Stimulated activated CD4-positive, alpha-beta T cell treated with anti-CD3 and anti-CD28 coated beads, Interleukin-2, amount 100 ng/mL, for 24 hours (primary cell): Measurements from ENCODE around the gene ADRB2.

Source experiments
- DNase-seq, 2 donors: peaks; one replicate each; pipeline ENCODE4 v3.0.0-alpha.2; 2020

The ADRB2 gene

DNA sequence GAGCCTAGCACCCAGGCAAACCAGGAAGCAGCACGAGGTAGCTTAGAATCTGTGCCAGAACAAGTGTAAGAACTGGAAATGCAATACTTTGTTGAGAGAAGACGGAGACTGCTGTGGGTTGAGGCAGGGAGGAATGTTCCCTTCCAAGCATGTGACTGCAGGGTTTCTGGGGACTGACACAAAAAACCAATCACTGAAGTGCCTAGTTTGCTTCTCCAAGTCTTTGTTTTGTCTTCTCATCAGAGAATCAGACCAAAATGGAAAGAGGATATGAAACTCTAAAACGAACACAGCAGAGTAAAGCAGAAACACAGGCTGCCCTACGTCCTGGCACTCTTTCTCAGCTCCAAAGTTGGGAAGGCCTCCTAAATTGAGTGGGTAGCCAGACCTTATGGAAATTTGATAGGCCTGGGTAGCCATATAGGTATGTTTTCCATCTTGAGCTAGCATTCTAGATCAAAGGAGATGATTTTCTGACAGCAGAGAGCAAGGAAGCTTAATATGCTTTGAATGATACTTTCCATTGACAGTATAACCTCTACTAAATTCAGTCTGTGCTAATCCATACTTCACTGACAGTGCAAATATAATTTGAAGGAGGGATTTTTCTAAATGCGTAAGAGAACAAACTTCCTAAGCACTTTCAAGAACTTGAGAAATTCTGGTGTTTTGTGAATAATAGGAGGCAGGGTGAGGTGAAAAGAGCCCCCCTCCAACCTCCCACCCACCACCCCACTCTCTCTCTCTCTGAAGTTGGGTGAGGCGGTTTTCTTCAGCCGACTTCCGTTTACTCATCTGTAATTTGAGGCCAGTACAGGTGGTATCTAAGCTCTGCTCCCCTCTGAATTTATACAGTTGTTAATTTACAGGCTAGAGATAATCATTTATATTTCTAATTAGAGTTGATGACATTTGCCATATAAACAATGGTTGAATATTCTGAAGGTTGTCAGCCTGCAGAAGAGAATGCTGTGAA lies 5.5 kb downstream of the ADRB2 start:
- no peak for DNase-seq

- no peak for DNase-seq
These were observed 6.7 kb downstream of the ADRB2 start for GRCh38 chr5:148833122-148833521.

DNA sequence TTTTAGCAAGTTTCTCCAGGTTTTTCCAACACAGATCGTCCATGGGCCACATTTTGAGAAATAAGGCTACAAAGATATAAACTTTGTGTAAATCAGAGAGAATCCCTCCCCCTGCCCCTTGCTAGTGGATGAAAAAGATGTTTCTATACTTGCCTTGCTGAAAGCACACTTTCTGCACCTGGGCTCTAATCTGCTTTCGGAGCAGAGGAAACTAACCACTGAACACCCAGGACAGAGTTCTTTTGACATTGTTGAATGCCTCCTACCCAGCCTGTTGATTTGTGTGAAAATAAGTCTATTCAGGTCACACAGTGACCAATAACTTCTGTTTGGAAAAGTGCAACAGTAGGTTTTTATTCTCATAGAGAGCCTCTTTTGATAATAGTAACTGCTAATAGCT lies 7.5 kb downstream of the ADRB2 start:
- no peak for DNase-seq

- no peak for DNase-seq
These were observed 8.3 kb downstream of the ADRB2 start for GRCh38 chr5:148834689-148835088.

GRCh38 chr5:148836272-148837250 lies 10.2 kb downstream of the ADRB2 start:
- DNase-seq, result no peak

- DNase-seq, result no peak
These were observed 11.0 kb downstream of the ADRB2 start for GRCh38 chr5:148837383-148837782.

DNA sequence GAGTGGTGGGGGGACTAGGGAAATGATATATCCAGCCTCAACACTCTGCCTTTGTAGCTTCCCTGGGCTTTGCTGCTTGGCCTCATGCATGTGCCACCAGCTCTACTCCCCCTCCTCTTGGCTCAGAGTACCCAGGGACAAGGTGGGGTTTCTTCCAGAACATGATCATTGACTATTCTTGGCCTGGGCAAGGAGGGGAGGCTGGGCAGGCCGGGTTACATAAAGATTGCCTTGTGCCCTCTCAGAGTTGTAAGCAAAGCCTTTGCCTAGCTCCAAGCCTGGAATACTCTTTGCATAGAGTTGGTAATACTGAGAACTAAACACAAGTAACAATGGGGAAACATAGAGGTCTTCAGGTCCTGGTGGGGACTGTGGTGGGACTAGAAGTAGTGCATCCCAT lies 11.9 kb downstream of the ADRB2 start:
- no peak for DNase-seq

- no peak for DNase-seq
These were observed 13.5 kb downstream of the ADRB2 start for GRCh38 chr5:148839960-148840359.

- no peak for DNase-seq
These were observed 14.1 kb downstream of the ADRB2 start for GRCh38 chr5:148840531-148840930.

DNA sequence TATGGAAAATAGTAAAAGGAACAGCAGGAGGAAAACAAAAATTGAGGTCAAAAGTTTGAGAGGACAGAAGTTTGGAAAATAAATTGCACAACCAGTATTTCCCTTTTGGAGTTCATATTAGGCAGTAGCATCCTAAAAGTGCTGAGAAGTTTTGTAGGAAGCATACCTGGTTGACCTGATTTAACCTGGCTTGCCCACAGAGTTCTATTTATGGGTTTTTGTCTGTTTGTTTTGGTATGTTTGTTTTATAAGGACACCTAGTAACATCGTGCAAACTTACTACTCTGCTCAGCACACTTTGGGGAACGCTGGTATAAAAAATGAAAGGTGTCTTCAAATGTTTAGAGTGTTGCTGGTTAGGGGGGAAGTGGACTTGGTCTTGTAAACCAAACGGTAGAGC lies 15.1 kb downstream of the ADRB2 start:
- no peak for DNase-seq

DNA sequence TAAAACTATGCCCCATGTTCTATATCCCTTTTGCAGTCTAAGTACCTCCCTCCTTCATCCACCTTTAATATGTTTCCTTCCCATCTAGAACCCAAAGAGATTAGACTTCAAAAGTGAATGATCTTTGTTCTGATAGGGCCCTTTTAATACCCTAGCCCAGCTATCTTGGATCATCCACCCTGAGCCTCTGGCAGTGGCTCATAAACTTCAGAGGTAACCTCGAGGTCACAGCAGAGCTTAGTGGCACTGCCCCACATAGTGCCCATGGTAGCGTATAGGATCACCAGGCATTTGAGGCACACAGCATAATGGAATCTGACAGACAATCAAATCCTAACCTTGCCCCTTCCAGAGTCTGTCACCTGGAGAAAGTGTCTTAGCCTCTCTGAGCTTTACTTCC lies 15.8 kb downstream of the ADRB2 start:
- DNase-seq, result no peak

DNA sequence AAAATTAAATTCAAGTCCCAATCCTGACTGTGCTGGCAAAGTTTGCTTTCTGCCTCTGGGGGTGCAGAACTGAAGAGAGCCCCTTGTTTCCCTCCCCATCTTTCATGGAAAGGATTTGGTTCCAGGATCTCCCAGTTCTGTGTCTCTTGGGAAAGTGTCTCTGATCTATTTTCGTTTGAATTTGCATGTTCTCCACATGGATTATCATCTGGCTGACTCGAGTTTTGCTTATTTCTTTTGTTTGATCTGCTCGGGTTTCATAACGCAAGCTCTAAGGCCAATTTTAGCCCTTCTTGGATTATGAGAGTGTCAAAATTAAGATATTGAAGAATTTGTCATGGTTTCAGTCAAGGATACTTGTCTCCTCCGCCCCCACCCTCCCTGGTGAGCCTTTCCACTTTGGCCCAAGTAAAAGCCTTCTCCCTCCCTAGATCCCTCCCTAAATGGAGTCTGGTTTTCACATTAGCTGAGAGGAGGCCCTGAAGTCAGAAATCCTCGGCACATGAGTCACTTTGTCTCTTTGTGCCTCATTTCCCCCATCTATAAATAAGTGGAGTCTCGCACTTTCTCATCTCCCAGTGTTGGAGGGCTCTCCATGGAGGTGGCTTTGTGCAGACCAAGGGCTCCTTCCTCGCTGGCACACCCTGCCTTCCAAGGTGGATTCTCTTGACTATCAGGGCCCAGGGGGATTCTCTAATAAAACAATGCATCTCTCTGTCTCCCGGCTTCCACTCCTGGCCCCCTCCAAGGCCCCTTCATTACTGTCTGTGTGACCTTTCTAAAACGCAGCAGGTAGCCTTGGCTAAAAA lies 17.3 kb downstream of the ADRB2 start:
- DNase-seq, result no peak

- no peak for DNase-seq
These were observed 18.2 kb downstream of the ADRB2 start for GRCh38 chr5:148844433-148845280.

DNA sequence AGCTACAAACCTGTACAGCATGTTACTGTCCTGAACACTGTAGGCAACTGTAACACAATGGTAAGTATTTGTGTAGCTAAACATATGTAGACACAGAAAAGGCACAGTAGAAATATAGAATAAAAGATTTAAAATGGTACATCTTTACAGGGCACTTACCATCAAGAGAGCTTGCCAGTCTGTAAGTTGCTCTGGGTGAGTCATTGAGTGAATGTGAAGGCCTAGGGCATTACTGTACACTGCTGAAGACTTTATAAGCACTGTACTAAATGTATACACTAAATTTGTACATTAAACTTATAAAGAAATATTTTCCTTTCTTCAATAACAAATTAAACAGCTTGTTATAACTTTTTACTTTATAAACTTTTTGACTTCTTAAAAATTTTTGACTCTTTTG lies 20.5 kb downstream of the ADRB2 start:
- no peak for DNase-seq

GRCh38 chr5:148847456-148847855 lies 21.0 kb downstream of the ADRB2 start:
- DNase-seq, result no peak

GRCh38 chr5:148848393-148849031 lies 22.1 kb downstream of the ADRB2 start:
- no peak for DNase-seq

DNA sequence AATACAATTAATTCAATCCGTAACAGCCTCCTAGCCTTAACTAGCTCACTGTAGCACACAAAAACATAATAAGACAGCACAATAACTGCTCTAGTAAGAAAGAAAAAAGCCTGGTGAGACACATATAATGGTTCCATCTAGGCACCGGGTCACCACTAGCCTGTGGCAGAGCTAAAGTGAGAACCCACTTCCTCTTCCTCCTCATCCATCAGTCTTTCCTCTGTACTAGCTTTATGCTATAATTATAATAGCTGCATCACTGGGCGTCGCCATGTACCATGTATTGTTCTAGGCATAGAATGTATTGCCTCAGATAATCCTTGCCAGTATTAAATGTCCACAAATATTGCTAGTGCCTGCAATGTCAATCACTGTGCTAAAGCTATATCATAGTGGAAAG lies 23.1 kb downstream of the ADRB2 start:
- no peak for DNase-seq

- no peak for DNase-seq
These were observed 24.4 kb downstream of the ADRB2 start for GRCh38 chr5:148850836-148851235.

DNA sequence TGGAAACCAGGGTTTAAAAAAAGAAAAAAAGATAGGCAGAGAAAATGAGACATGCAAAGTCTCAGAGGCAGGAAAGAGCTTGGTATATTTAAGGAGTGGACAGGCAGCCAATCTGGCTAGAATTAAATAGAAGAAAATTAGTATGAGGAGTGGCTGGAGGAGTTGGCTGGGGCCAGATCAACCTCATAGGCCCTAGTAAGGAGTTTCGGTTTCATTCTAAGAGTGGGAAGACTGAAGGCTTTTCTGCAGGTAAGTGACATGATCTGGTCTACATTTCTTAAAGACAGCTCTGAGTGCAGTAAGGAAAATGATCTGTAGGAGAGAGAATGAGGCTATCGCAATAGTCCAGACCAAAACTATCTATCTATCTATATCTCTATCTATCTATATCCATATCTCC lies 27.5 kb downstream of the ADRB2 start:
- DNase-seq, result no peak

DNA sequence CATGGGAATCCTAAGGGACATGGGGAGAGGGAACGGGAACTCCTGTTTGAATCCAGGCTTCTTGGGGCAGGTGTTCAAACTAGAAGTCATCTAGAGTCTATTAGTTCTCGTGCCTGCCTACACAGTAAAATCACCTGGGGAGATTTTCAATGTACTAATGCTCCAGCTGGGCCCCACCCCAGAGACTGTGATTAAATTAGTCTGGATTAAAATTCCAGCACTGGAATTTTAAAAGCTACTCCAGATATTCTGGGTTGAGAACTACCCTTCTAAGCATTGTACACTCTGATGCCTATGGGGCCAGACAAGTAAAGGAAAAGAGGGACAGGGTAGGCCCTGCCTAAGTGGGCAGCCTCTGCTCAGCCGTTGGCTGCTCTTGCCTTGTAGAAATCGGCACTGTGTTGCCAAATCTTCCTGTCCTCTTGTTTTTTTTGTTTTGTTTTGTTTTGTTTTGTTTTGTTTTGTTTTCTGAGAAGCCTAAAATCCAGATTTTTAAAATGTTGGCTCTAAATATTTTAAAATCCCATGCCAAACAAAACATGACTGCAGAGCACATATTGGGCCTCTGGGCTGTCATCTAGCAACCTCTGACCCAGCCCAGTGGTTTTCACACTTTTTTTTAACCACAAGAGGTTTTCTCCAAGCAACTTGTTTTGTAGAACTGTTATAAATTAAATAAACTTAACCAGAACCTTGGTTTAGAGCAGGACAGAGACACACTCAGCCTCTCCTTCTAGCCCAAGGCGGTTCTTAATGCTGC lies 29.0 kb downstream of the ADRB2 start:
- no peak for DNase-seq

DNA sequence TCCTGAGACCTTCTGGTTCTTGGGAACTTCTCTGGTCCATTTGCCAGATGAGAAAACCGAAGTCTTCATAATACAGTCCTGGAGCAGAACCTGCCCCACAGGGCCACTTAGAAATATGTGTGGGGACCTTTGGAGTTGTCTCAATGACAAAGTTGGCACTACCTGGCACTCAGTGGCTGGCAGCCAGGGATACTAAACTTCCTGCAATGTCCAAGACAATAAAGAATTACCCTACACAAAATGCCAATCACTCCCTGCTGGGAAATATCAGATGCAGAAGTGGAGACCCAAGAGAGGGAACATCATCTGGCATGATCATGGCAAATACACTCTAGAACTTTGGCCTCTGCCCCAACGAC lies 29.6 kb downstream of the ADRB2 start:
- no peak for DNase-seq
